SK-N-MC (cell line): ENCODE measurements around the gene C1QL1.

Experiments used
- EZH2 ChIP-seq: fragments of 200-600 bp; sonication (generic); IDR thresholded peaks from one replicate; pipeline ENCODE4 v1.6.1; 2017; ENCODE audit warnings: antibody characterized with exemption
- FOXP2 ChIP-seq: optimal IDR thresholded peaks from 2 replicates; pipeline ENCODE3; 2011; ENCODE audit warnings: mild to moderate bottlenecking, moderate library complexity; ENCODE audit not compliant: insufficient read depth; ENCODE audit errors: extremely low read length, control extremely low read depth
- POLR2AphosphoS5 ChIP-seq: IDR thresholded peaks from 2 replicates; pipeline ENCODE4 v1.6.1; 2012; ENCODE audit warnings: mild to moderate bottlenecking, low read depth, low read length, borderline replicate concordance

DNA sequence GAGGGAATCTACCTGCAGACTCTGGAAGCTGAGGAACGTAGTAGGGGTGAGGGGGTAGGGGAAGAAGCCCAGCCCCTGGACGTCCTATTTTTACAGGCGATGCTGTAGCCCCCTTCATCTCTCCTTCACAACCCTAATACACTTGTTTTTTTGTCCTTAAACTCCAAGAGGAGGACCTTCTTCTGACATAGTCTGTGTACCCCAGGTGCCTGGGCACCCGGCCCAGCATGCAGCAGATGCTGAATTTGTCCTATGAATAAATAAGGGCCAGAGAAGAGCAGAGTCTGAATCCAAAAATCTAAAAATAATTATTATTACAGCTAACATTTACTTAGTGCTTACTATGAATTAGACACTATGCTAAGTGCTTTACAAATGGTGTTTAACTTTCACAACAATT lies 25.6 kb downstream of the C1QL1 start:
- TF ChIP-seq POLR2AphosphoS5 (no peak), EZH2 (no peak), FOXP2 (no peak)
